ENCODE results near the gene KCNV2. TPM values are rescaled to one million over a fixed set of nuclear protein-coding genes. Genes with fewer than 3 reads are reported as not detected.

The KCNV2 gene
- polyA plus RNA-seq, 4 donors, result 0.09 to 0.21 (median 0.09) TPM; not detected in 1

DNA sequence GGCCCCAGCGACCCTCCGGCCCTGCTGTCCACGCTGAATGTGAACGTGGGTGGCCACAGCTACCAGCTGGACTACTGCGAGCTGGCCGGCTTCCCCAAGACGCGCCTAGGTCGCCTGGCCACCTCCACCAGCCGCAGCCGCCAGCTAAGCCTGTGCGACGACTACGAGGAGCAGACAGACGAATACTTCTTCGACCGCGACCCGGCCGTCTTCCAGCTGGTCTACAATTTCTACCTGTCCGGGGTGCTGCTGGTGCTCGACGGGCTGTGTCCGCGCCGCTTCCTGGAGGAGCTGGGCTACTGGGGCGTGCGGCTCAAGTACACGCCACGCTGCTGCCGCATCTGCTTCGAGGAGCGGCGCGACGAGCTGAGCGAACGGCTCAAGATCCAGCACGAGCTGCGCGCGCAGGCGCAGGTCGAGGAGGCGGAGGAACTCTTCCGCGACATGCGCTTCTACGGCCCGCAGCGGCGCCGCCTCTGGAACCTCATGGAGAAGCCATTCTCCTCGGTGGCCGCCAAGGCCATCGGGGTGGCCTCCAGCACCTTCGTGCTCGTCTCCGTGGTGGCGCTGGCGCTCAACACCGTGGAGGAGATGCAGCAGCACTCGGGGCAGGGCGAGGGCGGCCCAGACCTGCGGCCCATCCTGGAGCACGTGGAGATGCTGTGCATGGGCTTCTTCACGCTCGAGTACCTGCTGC is 839 bp downstream of the KCNV2 start:
- DNase-seq (ENCODE audit: low read depth in 4 of 4, low spot score in 3 of 4), result no peak

DNA sequence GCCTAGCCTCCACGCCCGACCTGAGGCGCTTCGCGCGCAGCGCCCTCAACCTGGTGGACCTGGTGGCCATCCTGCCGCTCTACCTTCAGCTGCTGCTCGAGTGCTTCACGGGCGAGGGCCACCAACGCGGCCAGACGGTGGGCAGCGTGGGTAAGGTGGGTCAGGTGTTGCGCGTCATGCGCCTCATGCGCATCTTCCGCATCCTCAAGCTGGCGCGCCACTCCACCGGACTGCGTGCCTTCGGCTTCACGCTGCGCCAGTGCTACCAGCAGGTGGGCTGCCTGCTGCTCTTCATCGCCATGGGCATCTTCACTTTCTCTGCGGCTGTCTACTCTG is 1.4 kb downstream of the KCNV2 start:
- DNase-seq (ENCODE audit: low read depth in 4 of 4, low spot score in 3 of 4), result no peak

DNA sequence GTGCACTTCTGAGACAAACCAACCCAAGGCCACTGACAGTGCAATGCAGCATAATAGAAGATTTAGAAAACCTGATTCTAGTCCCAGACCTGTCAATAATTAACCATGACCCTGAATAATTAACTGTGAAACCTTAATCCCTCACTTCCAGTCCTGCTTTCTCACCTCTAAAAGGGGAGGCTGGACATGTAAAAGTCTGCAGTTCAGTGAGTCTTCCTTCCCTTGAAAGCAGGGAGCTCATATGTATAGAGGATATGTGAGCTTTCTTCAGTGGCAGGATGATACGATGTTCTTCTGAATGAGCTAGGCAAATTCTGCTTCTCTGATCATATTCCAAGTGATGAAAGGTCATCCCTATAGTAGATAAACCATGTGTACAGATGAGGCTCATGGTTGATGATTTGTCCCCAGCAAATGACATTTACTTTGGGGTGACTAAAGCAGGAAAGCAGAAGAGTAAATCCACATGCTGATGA is 2.9 kb downstream of the KCNV2 start:
- DNase-seq (ENCODE audit: low read depth in 4 of 4, low spot score in 3 of 4), result no peak

DNA sequence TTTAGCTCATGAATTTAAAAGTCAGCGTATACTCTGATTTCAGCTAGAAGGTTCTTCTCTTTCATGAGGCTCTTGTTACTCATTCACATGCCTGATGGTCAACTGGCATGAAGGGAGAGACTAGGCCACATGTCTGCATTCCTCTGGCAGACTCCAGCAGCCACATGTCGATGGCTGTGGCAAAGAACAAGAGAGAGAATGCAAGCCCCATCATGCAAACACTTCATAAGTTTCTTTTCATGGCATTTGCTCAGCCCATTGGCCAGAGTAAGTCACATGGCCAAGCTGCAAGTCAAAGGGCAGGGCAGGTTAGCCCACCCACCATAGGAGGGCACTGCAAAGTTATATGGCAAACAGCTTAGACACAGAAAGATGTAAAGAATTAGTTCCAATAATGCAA is 5.4 kb downstream of the KCNV2 start:
- DNase-seq (ENCODE audit: low read depth in 4 of 4, low spot score in 3 of 4), result no peak

DNA sequence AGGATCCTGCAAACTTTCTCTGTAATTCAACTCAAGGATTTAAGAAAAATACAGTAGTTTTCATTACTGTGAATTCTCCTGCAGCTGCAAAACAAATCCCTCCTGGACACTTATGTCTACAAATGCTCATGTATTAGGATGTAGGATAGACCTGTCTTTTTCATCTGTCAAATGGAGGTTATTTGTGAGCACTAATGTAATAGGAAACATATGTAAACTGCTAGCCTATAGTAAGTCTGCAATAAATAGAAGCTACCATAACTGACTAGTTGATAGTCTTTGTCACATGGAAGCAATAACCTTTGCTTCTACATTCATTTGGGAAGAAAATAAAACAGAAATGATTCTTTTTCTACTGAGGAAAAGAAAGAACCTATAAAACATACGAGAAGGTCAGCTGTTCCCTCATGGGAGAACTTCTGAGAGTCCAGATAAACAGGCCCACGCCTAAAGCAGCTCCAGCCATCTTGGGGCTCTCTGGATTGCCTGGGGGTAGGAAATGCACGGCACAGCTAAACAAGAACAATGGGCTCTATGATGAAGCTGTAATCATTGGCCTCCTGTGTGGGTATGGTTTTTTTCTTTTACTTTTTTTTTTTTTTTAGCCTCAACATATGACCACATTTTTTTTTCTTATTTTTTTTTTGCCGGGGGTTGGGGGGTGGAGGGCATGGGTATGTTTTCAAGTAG is 6.2 kb downstream of the KCNV2 start:
- no peak for DNase-seq (ENCODE audit: low read depth in 4 of 4, low spot score in 3 of 4)

DNA sequence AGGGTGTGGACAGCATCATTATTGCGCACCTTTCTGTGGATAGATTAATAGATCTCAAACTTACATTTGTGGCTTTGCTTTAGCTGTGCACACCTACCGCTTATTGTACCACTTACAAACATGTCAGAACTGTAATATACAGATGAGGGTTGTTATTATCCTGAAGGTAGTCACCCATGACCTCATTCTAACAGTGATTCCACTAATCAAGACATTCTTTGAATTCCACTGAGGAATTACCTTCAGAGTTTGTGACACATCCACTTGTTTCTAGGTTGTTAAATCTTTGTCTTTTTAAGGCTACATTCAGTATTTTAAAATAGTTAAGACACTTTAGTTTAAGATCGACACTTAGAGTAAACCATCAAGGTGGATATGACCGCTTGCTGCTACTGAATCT is 7.8 kb downstream of the KCNV2 start:
- DNase-seq (ENCODE audit: low read depth in 4 of 4, low spot score in 3 of 4), result no peak

DNA sequence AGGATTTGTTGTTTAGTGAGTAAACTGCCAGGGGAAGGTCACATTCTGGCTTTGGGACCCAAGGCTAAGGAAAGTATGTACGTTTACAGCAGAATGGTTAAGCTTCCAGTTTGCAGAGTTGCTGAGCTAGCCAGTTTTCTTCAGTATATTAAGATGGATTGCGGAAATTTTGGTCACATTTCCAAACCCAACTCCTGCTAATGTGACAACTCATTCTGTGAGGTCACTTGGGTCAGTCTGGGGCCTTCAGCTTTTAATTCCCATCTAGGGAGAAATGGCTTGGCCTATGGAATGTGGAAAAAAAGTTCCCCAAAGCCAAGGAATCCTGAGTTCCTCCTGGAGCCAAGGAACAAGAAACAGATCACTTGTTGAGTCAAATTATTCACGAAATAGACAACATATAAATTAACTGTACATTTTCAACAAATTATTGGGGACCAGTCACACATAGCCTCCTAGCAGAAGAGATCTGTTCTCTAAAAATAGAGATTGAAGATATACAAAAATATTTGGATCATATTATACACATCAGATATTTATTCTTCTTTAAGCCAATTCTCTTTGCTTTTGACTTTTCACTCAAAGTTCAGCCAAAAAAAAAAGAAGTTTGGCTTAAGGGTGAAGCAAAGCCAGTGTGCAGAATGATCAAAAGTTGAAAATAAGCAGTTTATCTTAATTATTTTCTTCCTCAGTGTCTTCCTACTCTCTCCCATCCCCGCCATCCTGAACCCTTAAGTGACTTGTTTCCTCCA is 8.8 kb downstream of the KCNV2 start:
- DNase-seq (ENCODE audit: low read depth in 4 of 4, low spot score in 3 of 4), result no peak

DNA sequence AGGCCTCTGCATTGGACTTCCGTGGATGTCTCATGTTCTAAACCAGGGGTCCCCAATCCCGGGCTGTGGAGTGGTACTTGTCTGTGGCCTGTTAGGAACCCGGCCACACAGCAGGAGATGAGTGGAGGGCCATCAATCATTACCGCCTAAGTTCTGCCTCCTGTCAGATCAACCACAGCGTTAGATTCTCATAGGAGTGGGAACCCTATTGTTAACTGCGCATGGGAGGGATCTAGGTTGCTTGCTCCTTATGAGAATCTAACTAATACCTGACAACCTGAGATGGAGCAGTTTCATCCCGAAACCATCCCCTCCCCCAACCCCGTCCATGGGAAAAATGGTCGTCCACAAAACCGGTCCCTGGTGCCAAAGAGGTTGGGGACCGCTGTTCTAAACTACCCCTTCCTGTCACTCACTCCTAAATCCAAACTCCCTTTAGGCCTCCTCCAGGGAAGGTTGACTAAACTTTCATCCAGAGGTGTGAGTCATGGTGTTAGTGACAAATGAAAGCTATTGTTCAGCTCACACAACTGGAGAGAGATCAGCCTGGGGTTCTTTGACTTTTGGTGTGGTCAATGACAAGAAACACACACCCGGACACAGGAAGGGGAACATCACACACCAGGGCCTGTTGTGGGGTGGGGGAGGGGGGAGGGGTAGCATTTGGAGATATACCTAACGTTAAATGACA is 9.5 kb downstream of the KCNV2 start:
- no peak for DNase-seq (ENCODE audit: low read depth in 4 of 4, low spot score in 3 of 4)

DNA sequence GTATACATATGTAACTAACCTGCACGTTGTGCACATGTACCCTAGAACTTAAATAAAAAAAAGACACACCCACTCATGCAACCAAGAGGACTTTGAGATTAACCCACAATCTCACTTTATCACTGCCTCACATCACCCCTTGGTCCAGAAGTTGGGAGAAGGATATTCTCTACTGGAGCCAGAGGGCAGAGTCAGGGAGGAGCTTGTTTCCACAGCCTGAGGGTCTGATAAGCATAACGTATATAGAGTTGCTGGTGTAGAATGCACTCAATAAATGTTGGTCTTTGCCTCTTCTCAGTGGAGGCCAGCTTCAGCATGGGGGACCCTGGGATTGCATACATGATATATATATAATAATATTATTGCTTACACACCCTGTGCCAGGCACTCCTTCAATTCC is 10.1 kb downstream of the KCNV2 start:
- no peak for DNase-seq (ENCODE audit: low read depth in 4 of 4, low spot score in 3 of 4)

DNA sequence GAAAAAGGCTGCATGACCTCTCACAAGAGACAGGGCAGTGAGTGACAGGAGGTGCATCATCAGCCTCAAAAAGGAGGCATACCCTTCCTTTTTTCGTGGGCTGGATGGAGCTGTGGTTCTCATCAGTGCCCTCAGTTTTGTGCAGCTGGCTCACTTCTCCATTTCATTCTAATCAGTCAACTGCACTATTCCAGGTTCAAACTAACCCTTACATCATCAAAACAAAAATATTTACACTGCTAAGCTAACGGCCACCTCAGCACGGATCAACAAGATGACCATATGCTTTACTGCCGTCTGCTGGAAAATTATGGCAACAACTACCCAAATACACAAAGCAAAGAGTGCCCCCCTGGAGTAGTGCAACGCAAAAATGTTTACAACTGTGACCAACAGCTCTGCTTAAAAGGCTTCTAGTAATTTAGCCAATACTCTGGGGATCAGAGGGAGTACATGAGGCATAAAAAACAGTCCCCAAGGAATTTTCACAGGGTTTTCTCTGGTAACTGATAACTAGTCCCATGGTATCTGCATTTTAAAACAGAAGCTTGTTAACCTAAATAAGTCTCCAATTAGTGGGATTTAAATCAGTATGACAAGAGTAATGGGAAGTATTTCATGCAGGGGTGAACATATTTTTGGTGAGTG is 10.8 kb downstream of the KCNV2 start:
- DNase-seq (ENCODE audit: low read depth in 4 of 4, low spot score in 3 of 4), result peak; percentile 49 to 67 (median 60)

DNA sequence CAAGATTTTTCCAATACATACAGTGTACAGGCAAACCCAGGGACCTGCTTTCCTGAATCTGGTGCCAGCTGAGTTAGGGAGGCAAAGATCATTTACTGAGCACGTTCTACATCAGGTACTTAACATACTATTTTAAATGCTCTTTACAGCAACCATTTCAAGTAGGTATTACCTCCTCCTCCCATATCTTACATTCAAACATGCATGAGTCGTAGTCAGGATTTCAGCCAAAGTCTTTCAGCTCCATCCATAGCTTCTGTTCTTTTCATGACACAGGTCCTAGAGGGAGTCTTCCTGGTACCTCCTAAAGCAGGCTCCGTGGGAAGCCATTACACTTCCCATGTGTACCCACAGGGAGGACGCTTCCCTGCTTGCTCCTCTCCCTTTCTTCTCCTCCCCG is 11.7 kb downstream of the KCNV2 start:
- no peak for DNase-seq (ENCODE audit: low read depth in 4 of 4, low spot score in 3 of 4)

DNA sequence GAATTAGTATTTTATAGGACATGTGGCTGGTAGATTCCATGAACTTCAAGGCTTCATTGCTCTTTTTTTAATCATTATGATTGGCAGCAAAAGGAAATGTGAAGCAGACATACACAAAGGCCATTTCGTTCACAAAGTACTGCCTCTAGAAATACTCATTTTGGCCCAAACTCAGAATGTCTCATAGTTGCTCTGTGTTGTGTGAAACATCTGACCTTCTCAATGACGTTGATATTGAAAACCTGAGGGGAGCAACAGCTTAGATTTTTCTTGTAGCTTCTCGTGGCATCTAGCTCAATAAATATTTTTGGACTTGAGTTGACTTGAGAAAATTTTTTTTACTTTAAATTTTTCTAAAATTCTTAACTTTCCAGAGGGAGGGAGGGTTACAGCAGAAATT is 12.4 kb downstream of the KCNV2 start:
- no peak for DNase-seq (ENCODE audit: low read depth in 4 of 4, low spot score in 3 of 4)

DNA sequence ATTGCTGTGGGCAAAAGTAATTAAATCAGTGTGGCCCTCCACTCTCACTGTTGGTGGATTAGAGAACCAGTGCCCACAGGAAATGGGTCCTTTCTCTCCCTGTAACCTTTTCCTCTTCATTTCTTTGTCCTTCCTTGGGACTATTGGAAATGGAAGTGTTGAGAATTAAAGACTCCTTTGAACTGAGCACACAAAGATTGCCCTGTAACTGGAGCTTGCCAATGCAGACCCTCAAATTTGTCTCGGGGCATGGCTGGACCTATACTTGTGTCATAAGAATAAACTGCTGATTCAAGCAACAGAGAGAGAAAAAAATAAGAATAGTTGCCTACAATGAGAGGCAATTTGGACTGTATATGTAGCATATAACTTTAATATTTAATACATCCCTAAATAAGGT is 13.7 kb downstream of the KCNV2 start:
- DNase-seq (ENCODE audit: low read depth in 4 of 4, low spot score in 3 of 4), result no peak

DNA sequence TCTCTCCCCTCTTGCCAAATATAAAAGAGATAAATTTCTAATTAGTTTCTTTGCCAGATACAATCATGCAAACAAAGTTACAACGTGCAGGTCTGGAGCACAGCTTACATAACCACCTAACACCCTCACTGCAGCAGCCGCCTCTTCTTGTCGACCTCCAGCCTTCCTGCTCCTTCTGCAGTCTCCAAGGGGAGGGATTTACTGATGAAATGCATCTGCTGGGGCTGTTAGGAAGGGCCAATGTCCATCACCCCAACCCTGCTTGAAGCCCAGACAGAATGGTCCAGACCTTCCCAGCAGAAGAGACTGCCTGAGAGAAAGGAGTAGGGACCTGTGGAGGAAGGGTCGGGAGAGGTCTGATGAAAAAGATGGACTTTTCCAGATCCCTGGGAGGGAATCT is 15.2 kb downstream of the KCNV2 start:
- DNase-seq (ENCODE audit: low read depth in 4 of 4, low spot score in 3 of 4), result no peak

DNA sequence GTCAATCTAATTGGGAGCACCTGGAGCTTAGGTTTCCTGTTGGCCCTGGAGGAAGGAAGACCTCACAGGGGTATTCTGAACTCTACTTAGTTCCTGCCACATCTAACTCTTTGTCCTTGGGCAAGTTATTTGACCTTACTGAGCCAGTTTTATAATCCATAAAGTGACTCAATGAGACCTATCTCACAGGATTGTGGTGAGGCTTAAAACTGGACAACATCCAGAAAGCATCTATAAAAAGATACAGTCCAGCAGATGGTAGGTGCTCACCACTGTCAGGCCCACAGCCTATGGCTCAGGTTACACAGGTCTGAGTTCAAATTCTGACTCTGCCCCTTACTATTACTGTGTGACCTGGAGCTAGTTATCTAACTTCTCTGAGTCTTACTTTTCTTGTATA is 23.3 kb downstream of the KCNV2 start:
- no peak for DNase-seq (ENCODE audit: low read depth in 4 of 4, low spot score in 3 of 4)

DNA sequence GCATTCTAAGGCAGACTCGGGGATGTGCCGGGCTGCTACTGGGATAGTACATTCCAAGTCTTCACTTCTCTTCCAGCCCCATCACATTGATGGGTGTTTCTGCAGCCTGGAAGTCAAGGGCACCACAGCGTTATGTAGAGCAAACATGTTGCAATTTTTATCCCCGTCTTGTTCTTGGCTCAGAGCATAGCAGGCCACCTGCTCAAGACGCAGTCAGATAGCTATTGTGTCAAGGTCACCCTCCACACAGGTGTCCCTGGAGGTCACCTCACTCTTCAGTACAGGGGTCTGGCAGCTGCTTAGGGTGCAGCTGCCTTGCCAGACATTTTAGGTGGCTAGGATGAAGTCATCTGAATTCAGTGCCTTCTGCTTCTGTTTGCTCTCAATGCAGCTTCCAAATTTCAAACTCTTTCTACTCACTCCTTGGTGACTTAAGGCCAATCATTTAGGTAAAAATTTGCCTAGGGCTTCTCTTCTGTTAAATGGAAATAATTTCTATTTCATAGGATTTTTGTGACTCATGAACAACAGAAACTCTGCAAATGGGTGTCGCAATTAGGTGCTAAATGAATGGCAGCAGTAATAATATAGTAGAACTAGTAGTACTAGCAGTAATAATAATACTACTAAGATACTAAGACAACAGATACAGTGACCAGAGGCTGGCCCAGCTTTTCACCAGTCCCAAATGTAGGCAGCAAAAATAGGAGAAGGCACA is 24.3 kb downstream of the KCNV2 start:
- DNase-seq (ENCODE audit: low read depth in 4 of 4, low spot score in 3 of 4), result no peak

DNA sequence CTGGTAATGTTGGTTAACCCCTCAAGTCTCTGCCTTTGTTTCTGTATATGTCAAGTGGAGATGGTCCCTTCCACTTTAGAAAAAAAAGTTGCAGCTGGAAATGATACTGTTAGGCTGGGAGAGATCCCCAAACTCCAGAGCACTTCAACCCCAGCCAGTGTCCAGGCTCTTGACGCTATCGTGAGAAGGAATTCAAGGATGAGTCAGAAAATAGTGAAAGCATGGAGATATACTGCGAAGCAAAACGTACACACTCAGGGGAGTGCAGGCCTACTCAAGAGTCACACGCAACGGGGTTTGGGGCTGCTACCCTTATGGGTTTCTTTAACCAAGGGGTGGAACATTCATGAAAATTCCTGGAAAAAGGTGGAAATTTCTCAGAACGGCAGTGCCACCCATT is 24.9 kb downstream of the KCNV2 start:
- no peak for DNase-seq (ENCODE audit: low read depth in 4 of 4, low spot score in 3 of 4)

DNA sequence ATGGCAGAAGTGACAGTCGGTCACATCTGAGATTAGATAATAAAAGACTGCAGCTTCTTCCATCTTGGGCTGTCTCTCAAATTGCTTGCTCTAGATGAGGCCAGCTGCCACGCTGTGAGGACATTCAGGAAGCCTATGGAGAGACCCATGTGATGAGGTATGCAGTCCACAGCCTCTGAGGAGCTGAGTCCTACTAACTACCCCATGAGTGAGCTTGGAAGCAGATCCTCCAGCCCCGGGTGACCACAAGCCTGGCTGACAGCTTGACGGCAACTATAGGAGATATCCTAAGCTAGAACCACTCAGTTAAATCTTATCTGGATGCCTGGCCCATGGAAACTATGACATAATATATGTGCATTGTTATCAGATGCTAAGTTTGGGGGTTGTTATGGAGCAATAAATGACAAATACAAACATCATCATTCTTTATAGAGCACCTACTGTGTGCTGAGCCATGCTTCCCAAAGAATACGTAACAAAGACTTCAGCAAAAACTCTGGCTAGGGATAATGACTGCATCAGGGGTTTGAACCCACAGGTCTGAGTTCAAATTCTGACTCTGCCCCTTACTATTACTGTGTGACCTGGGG is 26.7 kb downstream of the KCNV2 start:
- no peak for DNase-seq (ENCODE audit: low read depth in 4 of 4, low spot score in 3 of 4)

DNA sequence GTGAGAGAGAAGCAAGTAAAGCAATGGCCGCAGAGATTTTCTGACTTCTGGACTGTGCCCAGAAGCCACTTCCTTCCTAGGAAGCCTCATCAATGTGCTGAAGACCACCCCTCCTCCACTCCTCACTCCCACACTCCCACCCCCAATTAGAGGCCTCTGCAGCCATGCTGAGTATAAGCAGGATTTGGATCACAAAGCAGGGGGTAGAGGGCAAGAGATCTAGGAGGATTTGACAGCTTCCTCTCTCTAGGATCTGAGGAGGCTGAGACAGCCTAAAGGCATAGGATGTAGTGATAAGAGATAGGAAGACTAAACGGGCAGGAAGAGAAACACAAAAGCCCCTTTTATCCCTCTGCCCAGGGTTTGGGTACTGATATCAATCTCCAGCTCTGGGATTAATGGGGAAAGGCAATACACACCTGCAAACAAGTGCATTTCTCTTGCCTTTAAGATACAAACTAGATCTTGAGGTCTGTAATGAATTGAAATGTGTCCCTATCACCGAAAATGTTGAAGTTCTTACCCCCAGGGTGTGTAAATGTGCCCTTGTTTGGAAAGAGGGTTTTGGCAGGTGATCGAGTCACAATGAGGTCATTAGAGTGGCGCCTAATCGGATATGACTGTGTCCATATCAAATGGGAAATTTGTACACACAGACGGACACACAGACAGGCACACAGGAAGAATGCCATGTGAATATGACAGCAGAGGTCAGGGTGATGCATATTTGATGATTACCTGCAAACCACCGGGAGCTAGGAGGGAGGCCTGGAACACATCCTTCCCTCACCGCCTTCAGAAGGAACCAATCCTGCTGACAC is 28.5 kb downstream of the KCNV2 start:
- DNase-seq (ENCODE audit: low read depth in 4 of 4, low spot score in 3 of 4), result no peak
